Measurements from ENCODE around the gene NECAP2.

DNA sequence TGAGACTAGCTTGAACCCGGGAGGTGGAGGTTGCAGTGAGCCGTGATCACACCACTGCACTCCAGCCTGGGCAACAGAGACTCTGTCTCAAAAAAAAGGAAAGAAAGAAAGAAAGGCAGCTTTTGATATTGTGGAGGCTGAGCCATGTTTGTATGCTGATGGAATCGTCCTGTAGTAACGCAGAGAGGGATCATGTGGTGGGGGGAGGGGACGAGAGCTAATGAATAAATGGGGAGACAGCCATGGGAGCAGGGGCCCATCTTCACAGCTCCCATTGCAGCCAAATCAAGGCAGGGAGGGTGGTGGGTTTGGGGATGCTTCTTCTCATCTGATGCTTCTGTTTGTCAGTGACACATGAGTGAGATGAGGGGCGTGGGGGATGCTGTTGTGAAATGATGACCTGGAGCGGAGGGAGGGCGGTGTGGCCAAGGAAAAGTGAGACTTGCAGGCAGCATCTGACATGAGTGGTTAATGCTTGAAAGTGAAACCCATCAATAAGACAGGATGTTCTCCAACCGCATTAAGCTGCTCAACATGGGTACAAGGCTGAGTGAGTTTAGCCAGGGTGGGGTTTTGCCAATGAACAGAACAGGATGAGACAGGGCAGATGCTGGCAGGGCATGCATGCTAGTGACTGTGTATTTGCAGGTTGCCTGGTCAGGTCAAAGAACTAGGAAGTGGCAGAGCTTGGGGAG lies 20.0 kb upstream of the NECAP2 start:
- TF ChIP-seq, protein P1, sequence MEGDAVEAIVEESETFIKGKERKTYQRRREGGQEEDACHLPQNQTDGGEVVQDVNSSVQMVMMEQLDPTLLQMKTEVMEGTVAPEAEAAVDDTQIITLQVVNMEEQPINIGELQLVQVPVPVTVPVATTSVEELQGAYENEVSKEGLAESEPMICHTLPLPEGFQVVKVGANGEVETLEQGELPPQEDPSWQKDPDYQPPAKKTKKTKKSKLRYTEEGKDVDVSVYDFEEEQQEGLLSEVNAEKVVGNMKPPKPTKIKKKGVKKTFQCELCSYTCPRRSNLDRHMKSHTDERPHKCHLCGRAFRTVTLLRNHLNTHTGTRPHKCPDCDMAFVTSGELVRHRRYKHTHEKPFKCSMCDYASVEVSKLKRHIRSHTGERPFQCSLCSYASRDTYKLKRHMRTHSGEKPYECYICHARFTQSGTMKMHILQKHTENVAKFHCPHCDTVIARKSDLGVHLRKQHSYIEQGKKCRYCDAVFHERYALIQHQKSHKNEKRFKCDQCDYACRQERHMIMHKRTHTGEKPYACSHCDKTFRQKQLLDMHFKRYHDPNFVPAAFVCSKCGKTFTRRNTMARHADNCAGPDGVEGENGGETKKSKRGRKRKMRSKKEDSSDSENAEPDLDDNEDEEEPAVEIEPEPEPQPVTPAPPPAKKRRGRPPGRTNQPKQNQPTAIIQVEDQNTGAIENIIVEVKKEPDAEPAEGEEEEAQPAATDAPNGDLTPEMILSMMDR (IDR thresholded peaks at IDR 0.05): no peak
- no peak for TF ChIP-seq POLR2A (IDR thresholded peaks at IDR 0.05)

Measured in ovary (tissue), 3 donors.